HG03439 (cell line): Measurements from ENCODE around the gene PTPRM.

Experiments
- ATAC-seq: cut with Tn5 transposase; IDR thresholded peaks from one replicate; pipeline ENCODE4 v1.9.1; 2021; ENCODE audit warnings: mild to moderate bottlenecking, moderate library complexity; ENCODE audit not compliant: unreplicated experiment

The PTPRM gene

GRCh38 chr18:7974200-7974874 is 407.2 kb downstream of the PTPRM start:
- no peak for ATAC-seq

GRCh38 chr18:7977897-7978296 is 410.8 kb downstream of the PTPRM start:
- ATAC-seq = no peak

GRCh38 chr18:7978834-7979233 is 411.7 kb downstream of the PTPRM start:
- no peak for ATAC-seq

- no peak for ATAC-seq
These were observed 412.6 kb downstream of the PTPRM start for GRCh38 chr18:7979714-7980113.

GRCh38 chr18:7980136-7980535 is 413.0 kb downstream of the PTPRM start:
- ATAC-seq = no peak

GRCh38 chr18:7980656-7981055 is 413.5 kb downstream of the PTPRM start:
- no peak for ATAC-seq

GRCh38 chr18:7982216-7982615 is 415.1 kb downstream of the PTPRM start:
- ATAC-seq = no peak

- ATAC-seq = no peak
These were observed 420.3 kb downstream of the PTPRM start for GRCh38 chr18:7987284-7987976.

GRCh38 chr18:7990670-7991069 is 423.6 kb downstream of the PTPRM start:
- no peak for ATAC-seq

- ATAC-seq = no peak
These were observed 434.7 kb downstream of the PTPRM start for GRCh38 chr18:8001711-8002301.

- no peak for ATAC-seq
These were observed 437.0 kb downstream of the PTPRM start for GRCh38 chr18:8003878-8004675.

GRCh38 chr18:8004792-8005191 is 437.7 kb downstream of the PTPRM start:
- no peak for ATAC-seq

- no peak for ATAC-seq
These were observed 438.9 kb downstream of the PTPRM start for GRCh38 chr18:8005870-8006569.

GRCh38 chr18:8006979-8007378 is 439.9 kb downstream of the PTPRM start:
- no peak for ATAC-seq

GRCh38 chr18:8008033-8008432 is 440.9 kb downstream of the PTPRM start:
- ATAC-seq = no peak

GRCh38 chr18:8011361-8011760 is 444.2 kb downstream of the PTPRM start:
- no peak for ATAC-seq

GRCh38 chr18:8011906-8012305 is 444.8 kb downstream of the PTPRM start:
- no peak for ATAC-seq

- no peak for ATAC-seq
These were observed 451.7 kb downstream of the PTPRM start for GRCh38 chr18:8018701-8019331.

GRCh38 chr18:8019600-8019999 is 452.5 kb downstream of the PTPRM start:
- no peak for ATAC-seq

- ATAC-seq = no peak
These were observed 453.2 kb downstream of the PTPRM start for GRCh38 chr18:8020132-8020846.
